ENCODE measurements around the gene RNU7-1. TPM values are rescaled to one million over a fixed set of nuclear protein-coding genes. Genes with fewer than 3 reads are reported as not detected.

RNU7-1 gene
- polyA plus RNA-seq, 3 donors: 5.0 to 6.0 TPM; not detected in 1

DNA sequence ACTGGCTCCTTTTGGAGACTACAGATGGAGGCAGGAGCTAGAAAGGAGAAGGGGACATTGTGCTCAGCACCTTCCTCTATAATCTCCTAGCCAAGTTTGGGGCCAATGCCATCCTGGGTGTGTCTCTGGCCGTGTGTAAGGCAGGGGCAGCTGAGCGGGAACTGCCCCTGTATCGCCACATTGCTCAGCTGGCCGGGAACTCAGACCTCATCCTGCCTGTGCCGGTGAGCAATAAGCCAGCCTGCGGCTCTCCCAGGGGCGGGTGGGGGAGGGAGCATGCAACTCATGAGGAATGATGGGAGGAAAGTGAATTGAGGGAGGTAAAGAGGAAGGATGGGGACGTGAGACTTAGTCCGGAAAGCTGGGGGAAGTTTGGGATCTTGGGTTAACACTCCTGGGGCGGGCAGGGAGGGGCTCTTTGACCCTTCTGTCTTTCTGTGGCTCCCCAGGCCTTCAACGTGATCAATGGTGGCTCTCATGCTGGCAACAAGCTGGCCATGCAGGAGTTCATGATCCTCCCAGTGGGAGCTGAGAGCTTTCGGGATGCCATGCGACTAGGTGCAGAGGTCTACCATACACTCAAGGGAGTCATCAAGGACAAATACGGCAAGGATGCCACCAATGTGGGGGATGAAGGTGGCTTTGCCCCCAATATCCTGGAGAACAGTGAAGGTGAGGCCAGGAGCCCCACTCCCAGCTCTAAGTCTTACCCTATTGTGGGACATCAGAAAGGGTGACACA is 26.0 kb upstream of the RNU7-1 start:
- DNase-seq (ENCODE audit: low read depth in 3 of 3, low spot score in 2 of 3): no peak

GRCh38 chr12:6919588-6919987 is 24.0 kb upstream of the RNU7-1 start:
- DNase-seq (ENCODE audit: low read depth in 3 of 3, low spot score in 2 of 3): no peak

- no peak for DNase-seq (ENCODE audit: low read depth in 3 of 3, low spot score in 2 of 3)
Observed at GRCh38 chr12:6921539-6921938, 22.1 kb upstream of the RNU7-1 start.

- no peak for DNase-seq (ENCODE audit: low read depth in 3 of 3, low spot score in 2 of 3)
Observed at GRCh38 chr12:6921996-6922946, 21.3 kb upstream of the RNU7-1 start.

GRCh38 chr12:6923003-6923732 is 20.4 kb upstream of the RNU7-1 start:
- no peak for DNase-seq (ENCODE audit: low read depth in 3 of 3, low spot score in 2 of 3)

- DNase-seq (ENCODE audit: low read depth in 3 of 3, low spot score in 2 of 3): no peak
Observed at GRCh38 chr12:6923851-6924250, 19.8 kb upstream of the RNU7-1 start.

DNA sequence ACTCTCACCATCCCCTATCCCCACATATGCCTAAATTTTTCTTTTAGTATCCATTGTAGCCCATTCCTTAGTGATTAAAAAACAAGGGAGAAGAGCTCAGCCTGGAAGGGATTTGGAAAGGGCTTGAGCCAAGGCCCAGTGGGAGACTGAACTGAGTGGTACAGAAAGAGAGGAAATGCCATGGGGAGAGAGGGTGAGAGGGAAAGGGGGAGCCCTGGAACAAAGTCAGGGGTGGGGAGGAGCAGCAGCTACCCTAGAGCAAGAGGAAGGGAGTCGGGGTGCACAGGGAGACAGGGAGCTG is 18.4 kb upstream of the RNU7-1 start:
- no peak for DNase-seq (ENCODE audit: low read depth in 3 of 3, low spot score in 2 of 3)

GRCh38 chr12:6925540-6926279 is 17.9 kb upstream of the RNU7-1 start:
- no peak for DNase-seq (ENCODE audit: low read depth in 3 of 3, low spot score in 2 of 3)

GRCh38 chr12:6927379-6928021 is 16.1 kb upstream of the RNU7-1 start, which contains the start of gene ATN1:
ATN1 (plus strand) TSS chr12:6927959; CDS start chr12:6934002, 6,043 bp downstream.
- peak in 2 of 3 donors; percentile 80 to 82 for DNase-seq (ENCODE audit: low read depth in 3 of 3, low spot score in 2 of 3)

DNA sequence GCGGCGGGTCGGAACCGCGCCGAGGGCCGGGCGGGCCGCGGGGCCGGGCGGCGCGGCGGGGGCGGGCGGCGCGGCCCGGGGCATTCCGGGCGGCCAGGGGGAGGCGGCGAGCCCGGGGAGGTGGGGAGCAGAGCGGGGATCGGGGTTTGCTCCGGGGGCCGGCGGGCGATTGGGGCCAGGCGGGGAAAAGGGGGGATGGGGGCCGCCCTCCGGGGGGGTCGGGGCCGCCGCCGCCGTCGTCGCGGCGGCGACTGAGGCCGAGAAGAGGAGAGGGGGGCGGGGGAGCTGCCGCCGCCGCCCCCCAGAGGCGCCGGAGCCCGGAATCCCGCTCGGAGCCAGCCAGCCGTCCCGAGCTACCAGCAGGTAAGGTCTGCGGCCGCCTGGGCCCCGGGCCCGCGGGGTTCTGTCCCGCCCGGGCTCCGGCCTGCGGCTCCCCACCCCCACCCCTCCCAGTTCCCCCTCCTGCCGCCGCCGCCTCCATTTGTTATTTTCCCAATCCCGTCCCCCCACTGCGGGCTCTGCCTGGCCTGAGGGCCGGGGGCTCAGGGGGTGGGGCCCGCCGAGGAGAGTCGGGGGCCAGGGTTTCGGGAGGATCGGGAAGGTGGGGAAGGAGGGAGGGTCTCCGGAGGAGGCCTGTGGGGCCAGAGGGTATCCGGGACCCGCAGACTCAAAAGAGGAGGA is 15.5 kb upstream of the RNU7-1 start:
- DNase-seq (ENCODE audit: low read depth in 3 of 3, low spot score in 2 of 3): no peak

DNA sequence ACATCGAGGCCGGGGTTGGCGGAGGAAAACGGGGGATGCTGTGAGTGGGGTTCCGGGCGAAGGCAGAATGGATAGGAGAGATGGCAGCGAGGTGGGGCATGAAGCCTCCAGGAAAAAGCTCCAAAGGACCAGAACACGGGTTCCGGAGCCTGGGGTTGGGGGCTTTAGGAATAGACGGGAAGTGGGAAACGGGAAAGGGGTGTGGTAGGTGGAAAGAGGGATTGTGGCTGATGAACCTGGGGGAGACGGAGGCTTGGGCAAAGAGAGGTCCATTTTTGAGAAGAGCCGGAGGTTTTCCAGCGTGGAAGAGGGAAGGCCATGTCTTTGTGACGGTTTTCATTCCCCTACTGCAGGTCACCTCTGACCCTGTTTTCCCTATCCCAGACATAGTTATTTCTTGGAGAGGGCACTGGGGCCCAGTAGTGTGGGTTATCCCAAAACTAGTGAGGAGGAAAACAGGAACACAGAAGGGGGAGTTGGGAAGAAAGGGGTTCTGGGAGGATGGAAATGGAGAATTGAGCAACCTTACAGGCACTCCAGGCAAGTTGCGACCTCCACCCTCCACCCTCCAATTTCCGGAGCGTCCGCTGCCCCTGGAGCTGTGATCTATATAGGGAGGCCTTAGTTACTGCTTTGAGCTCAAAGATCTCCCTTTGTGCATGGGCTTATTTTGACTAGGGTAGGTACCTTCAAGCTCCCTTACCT is 14.8 kb upstream of the RNU7-1 start:
- no peak for DNase-seq (ENCODE audit: low read depth in 3 of 3, low spot score in 2 of 3)

- no peak for DNase-seq (ENCODE audit: low read depth in 3 of 3, low spot score in 2 of 3)
Observed at GRCh38 chr12:6929466-6930452, 13.9 kb upstream of the RNU7-1 start.

DNA sequence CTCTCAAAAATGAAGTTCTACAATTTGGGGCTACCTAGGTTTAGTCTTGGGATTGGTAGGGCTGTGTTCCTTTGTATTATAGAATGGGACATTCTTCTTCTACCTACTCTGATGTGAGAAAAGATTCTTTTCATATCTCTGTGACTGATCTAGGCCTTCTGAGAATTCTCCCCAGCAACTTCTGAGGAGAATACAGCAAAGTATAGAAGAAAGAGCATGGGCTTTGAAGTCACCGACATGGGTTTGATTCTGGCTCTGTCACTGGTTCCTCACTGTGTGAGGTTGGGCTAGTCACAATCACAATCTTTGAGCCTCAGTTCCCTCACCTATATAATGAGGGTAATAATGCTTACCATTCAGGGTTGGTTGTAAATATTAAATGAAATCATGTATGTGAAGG is 10.8 kb upstream of the RNU7-1 start:
- no peak for DNase-seq (ENCODE audit: low read depth in 3 of 3, low spot score in 2 of 3)

GRCh38 chr12:6934110-6934509 is 9.5 kb upstream of the RNU7-1 start:
- DNase-seq (ENCODE audit: low read depth in 3 of 3, low spot score in 2 of 3): no peak

DNA sequence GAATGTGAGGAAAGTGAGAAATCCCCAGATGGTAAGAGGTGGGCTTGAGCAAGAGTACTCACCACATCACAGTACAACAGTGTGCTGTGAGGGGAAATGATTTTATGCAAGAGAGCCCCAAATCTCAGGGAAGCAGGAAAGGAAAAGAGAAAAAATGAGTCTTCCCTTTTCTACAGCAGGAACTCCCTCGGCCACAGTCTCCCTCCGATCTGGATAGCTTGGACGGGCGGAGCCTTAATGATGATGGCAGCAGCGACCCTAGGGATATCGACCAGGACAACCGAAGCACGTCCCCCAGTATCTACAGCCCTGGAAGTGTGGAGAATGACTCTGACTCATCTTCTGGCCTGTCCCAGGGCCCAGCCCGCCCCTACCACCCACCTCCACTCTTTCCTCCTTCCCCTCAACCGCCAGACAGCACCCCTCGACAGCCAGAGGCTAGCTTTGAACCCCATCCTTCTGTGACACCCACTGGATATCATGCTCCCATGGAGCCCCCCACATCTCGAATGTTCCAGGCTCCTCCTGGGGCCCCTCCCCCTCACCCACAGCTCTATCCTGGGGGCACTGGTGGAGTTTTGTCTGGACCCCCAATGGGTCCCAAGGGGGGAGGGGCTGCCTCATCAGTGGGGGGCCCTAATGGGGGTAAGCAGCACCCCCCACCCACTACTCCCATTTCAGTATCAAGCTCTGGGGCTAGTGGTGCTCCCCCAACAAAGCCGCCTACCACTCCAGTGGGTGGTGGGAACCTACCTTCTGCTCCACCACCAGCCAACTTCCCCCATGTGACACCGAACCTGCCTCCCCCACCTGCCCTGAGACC is 8.0 kb upstream of the RNU7-1 start:
- no peak for DNase-seq (ENCODE audit: low read depth in 3 of 3, low spot score in 2 of 3)

GRCh38 chr12:6936194-6936635 is 7.4 kb upstream of the RNU7-1 start:
- no peak for DNase-seq (ENCODE audit: low read depth in 3 of 3, low spot score in 2 of 3)

All from right renal cortex interstitium (tissue), 3 donors.